ENCODE data around the gene RNF114. TPM values are rescaled to one million over a fixed set of nuclear protein-coding genes. Genes with fewer than 3 reads are reported as not detected.
A peak's percentile ranks its signal among the peaks of the same experiment; 100 is the strongest.

RNF114 gene
- total and polyA plus RNA-seq, 12 donors = 26.9 to 201 (median 68.9) TPM

GRCh38 chr20:49914310-49915117, 21.7 kb upstream of the RNF114 start:
- TF ChIP-seq CTCF (IDR thresholded peaks at IDR 0.05) (no peak), POLR2A (IDR thresholded peaks at IDR 0.05) (no peak)
- 5 to 9% (median 7%) methylated on average over 7 to 19 of the region's 19 CpGs for WGBS, 4 donors
- DNase-seq = no peak
- peak overlapping the region; percentile 68 to 100 (median 74) for H3K4me3 ChIP-seq
- peak overlapping the region in 4 of 5 donors; percentile 97 to 100 (median 99) for H3K27ac ChIP-seq
- peaks cover 26 to 52% of the 10 kb centered on the region in 2 donors for H3K4me1 ChIP-seq (replicated peaks in 1 of 2)
- no peaks in the 10 kb centered on the region for H3K36me3 ChIP-seq (replicated peaks in 1 of 2)
- intact Hi-C loops (cut with DNase I) = no loop called here
- H3K9me3 ChIP-seq (replicated peaks in 1 of 3) = no peaks in the 10 kb centered on the region
- H3K27me3 ChIP-seq = no peaks in the 10 kb centered on the region

- peaks cover 21 to 47% of the 10 kb centered on the region in 2 donors for H3K4me1 ChIP-seq (replicated peaks in 1 of 2)
- DNase-seq = no peak
Measured at GRCh38 chr20:49915118-49915379, 21.1 kb upstream of the RNF114 start.

GRCh38 chr20:49915380-49916145, 20.6 kb upstream of the RNF114 start, which contains the start of gene SPATA2:
TSS of gene SPATA2 (minus strand) at chr20:49915529. CDS start at chr20:49908490, 7,039 bp downstream.
- H3K27ac ChIP-seq = peak within 1 kb of the TSS; percentile 97 to 100 (median 99)
- peaks cover 20 to 42% of the 10 kb centered on the region in 2 donors for H3K4me1 ChIP-seq (replicated peaks in 1 of 2)
- intact Hi-C loops (cut with DNase I) = no loop called here
- TF ChIP-seq CTCF (IDR thresholded peaks at IDR 0.05) (no peak), POLR2A (IDR thresholded peaks at IDR 0.05) (peak; percentile 70 to 79)
- no peaks in the 10 kb centered on the region for H3K9me3 ChIP-seq (replicated peaks in 1 of 3)
- no peaks in the 10 kb centered on the region for H3K36me3 ChIP-seq (replicated peaks in 1 of 2)
- peak; percentile 95 to 99 (median 99) for DNase-seq
- H3K27me3 ChIP-seq = no peaks in the 10 kb centered on the region
- peak within 1 kb of the TSS; percentile 68 to 100 (median 74) for H3K4me3 ChIP-seq
- 0% methylated on average over 8 to 69 of the region's 69 CpGs for WGBS, 4 donors

More at GRCh38 chr20:49915118-49915379, 21.1 kb upstream of the RNF114 start:
- H3K27ac ChIP-seq = peak overlapping the region; percentile 97 to 100 (median 99)
- TF ChIP-seq POLR2A (IDR thresholded peaks at IDR 0.05) (no peak), CTCF (IDR thresholded peaks at IDR 0.05) (no peak)
- no peaks in the 10 kb centered on the region for H3K9me3 ChIP-seq (replicated peaks in 1 of 3)
- 0% methylated on average over 20 to 23 of the region's 23 CpGs; no CpG with 5 or more reads in 1 of the 4 donors for WGBS, 4 donors
- no peaks in the 10 kb centered on the region for H3K36me3 ChIP-seq (replicated peaks in 1 of 2)
- intact Hi-C loops (cut with DNase I) = no loop called here
- peak overlapping the region; percentile 68 to 100 (median 74) for H3K4me3 ChIP-seq
- H3K27me3 ChIP-seq = no peaks in the 10 kb centered on the region
